Activated effector memory CD4-positive, alpha-beta T cell treated with Interleukin-2 at 50 U/mL for 16 hours (primary cell): Measurements from ENCODE around the gene HELZ.

Source experiments
- DNase-seq: peaks from one replicate; pipeline ENCODE4 v3.0.0-alpha.2; 2020

The HELZ gene

DNA sequence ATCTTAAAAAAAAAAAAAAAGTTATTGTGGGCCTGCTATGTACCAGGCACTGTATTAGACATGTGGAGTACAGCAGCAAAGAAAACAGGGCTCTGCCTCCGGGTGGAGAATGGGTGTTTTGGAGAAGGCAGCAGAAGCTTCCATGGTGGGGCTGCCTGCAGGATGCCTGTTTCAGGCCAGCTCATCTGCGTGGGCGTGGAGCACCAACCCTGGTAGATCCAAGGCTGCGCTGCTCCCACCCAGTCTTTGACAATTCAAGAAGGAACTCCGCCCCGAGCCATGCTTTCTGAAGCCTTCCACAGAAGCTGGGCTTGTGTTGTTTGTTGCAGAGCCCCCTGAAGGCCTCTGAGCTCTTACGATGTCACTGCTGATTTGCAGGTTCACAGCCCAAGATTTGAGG lies 223.8 kb downstream of the HELZ start:
- DNase-seq = no peak
